ENCODE results near the gene TMEM8B.

GRCh38 chr9:35792024-35792813 is 36.8 kb upstream of the TMEM8B start:
- no peak for TF ChIP-seq CTCF (conservative IDR thresholded peaks at IDR 0.05 in 1 of 2, IDR thresholded peaks at IDR 0.05 in 1 of 2; ENCODE audit: extremely low read depth in 1 of 2, insufficient read depth in 1 of 2, low read depth in 1 of 2, low read length in 2 of 2)
- TF ChIP-seq EZH2 (IDR thresholded peaks at IDR 0.05; ENCODE audit: borderline replicate concordance, low read length), result no peak
